ENCODE measurements around the gene NBAS.

Gene NBAS

DNA sequence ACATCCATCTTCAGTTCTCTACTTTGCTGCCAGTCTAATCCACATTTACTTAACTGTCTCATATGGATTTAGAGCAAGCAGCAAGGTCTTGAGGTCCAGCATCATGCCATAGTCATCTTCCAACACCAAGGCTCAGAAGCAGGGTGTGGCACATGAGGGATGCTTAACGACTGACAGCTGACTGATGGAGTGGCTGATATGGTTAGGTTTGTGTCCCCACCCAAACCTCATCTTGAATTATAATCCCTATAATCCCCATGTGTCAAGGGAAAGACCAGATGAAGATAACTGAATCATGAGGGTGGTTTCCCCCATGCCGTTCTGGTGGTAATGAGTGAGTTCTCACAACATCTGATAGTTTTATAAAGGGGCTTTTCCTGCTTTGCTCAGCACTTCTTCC is 257.3 kb downstream of the NBAS start:
- TF ChIP-seq MYC (IDR thresholded peaks at IDR 0.05; ENCODE audit: low read depth, low read length) = no peak
- no peak for TF ChIP-seq POLR2A (IDR thresholded peaks at IDR 0.05; ENCODE audit: extremely low read depth, insufficient read length)
- TF ChIP-seq, protein P1, sequence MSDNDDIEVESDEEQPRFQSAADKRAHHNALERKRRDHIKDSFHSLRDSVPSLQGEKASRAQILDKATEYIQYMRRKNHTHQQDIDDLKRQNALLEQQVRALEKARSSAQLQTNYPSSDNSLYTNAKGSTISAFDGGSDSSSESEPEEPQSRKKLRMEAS (IDR thresholded peaks at IDR 0.05; ENCODE audit: low read depth, low read length) = no peak
- TF ChIP-seq, protein P2, sequence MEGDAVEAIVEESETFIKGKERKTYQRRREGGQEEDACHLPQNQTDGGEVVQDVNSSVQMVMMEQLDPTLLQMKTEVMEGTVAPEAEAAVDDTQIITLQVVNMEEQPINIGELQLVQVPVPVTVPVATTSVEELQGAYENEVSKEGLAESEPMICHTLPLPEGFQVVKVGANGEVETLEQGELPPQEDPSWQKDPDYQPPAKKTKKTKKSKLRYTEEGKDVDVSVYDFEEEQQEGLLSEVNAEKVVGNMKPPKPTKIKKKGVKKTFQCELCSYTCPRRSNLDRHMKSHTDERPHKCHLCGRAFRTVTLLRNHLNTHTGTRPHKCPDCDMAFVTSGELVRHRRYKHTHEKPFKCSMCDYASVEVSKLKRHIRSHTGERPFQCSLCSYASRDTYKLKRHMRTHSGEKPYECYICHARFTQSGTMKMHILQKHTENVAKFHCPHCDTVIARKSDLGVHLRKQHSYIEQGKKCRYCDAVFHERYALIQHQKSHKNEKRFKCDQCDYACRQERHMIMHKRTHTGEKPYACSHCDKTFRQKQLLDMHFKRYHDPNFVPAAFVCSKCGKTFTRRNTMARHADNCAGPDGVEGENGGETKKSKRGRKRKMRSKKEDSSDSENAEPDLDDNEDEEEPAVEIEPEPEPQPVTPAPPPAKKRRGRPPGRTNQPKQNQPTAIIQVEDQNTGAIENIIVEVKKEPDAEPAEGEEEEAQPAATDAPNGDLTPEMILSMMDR (IDR thresholded peaks at IDR 0.05; ENCODE audit: low read depth, low read length) = no peak
- no peak for DNase-seq (ENCODE audit: low read depth)
- H3K4me3 ChIP-seq (ENCODE audit: low read depth, low read length) = no peak overlapping the region

DNA sequence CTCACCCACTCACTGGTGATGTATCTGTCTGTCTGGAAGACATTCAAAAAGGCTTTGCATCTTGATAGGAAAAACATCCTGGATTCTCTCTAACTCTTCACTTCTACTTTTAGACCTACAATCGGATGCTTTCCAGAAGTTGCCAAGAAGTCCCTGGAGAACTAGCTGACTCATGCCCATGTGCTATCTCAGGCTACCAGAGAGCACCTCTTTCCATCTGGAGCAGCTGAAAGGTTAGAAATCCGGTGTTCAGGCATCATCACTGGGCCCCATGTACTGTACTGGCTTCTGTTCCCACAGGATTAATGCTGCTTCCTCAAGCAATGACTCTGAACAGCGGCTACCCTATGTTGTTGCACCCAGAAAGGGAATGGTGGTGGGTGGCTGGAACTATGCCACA is 259.0 kb downstream of the NBAS start:
- TF ChIP-seq, protein P2 (IDR thresholded peaks at IDR 0.05; ENCODE audit: low read depth, low read length) = no peak
- TF ChIP-seq MYC (IDR thresholded peaks at IDR 0.05; ENCODE audit: low read depth, low read length) = no peak
- TF ChIP-seq, protein P1 (IDR thresholded peaks at IDR 0.05; ENCODE audit: low read depth, low read length) = no peak
- TF ChIP-seq POLR2A (IDR thresholded peaks at IDR 0.05; ENCODE audit: extremely low read depth, insufficient read length) = no peak
- H3K4me3 ChIP-seq (ENCODE audit: low read depth, low read length) = no peak overlapping the region
- DNase-seq (ENCODE audit: low read depth) = no peak

DNA sequence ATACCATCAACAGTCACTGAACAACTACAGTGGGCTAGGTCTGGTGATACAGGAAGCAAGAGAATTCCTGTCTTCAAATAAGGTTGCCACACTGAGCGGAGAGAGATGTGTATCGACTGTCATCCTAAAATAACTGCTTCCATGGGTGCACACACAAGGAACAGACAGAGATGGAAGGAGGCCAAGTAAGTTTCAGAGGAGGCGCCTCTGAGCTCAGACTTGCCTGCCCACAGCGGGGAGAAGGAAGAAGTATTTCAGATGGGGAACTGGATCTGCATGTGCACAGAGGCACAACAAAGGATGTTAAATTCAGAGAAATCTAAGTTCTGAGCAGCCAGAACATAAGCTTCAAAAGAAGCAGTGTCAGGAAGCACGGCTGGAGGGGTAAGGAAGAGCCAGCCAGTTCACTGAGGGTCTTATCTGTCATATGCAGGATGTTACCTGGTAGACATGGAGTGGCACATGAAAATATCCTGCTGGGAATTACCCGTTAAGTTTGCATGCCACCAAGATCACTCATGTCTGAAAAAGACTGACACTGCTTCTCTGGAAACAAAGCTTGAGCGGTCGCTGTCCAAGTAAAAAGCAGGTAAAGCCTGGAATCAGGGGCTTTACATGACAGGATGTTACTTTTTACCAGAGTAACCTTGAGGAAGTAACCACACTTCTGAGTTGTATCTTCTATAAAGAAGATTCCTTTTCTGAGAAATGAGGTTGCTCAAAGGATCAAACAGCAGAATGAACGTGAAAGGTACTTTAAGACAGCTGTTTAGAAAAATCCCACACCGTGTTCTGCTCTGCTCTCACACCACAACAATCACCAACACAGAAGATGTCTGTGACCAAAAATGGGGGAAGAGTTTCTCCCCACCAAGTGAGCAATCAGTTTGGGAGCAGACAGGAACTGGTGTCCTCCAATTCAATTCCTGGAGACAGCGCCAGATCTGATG is 260.2 kb downstream of the NBAS start:
- DNase-seq (ENCODE audit: low read depth) = no peak

DNA sequence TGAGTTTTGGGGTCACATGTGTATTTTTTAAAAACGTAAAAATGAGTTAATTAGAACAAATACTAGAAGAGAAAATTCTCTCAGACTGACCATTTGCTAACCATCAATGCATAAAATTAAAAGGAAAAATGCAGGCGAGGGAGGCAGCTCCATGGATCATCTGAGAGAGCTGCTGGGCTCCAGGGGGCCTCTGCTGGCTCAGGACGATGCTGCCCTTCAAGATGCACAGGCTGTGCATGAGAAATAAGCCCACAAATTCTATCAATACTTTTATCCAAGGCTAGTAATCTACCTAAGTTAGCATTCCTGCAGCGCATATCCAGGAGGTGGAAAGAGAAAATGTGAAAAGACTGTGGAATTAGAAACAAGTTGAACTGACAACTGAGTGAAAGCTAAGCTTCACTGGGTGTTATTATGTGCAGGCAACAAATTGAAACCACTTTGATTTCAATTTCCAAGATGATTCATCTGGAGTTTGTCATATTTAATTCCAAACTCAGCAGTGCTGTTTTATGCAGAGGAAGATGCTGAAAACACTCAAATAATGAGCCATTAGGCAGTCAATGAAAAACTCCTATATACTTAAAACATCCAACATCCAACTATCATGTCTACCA is 261.1 kb downstream of the NBAS start:
- H3K4me3 ChIP-seq (ENCODE audit: low read depth, low read length) = no peak overlapping the region
- DNase-seq (ENCODE audit: low read depth) = no peak
- TF ChIP-seq MYC (IDR thresholded peaks at IDR 0.05; ENCODE audit: low read depth, low read length) (no peak), POLR2A (IDR thresholded peaks at IDR 0.05; ENCODE audit: extremely low read depth, insufficient read length) (no peak)
- TF ChIP-seq, protein P2 (IDR thresholded peaks at IDR 0.05; ENCODE audit: low read depth, low read length) = no peak
- TF ChIP-seq, protein P1 (IDR thresholded peaks at IDR 0.05; ENCODE audit: low read depth, low read length) = no peak

More for the DNA sequence above, 260.2 kb downstream of the NBAS start:
- H3K4me3 ChIP-seq (ENCODE audit: low read depth, low read length) = no peak overlapping the region
- TF ChIP-seq, protein P1 (IDR thresholded peaks at IDR 0.05; ENCODE audit: low read depth, low read length) = no peak
- no peak for TF ChIP-seq MYC (IDR thresholded peaks at IDR 0.05; ENCODE audit: low read depth, low read length)

DNA sequence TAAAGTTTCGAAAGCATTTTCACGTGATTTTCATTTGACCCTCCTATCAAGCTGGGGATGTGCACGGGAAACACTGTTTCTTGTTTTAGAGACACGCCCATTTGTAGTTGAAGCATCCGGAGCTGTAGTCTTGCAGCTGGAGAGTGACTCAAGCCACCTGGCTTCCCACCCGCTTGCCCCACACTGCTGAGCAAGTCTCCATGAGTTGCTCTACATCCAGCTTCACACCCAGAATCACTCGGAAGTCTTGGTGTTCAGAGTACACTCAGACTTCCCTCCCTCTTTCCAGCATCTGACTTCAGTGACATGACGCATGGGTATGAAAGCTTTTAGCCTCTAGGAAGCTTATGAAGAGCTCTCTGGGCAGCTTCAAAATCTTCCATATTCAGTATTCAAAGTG is 262.4 kb downstream of the NBAS start:
- no peak for DNase-seq (ENCODE audit: low read depth)
- TF ChIP-seq, protein P1 (IDR thresholded peaks at IDR 0.05; ENCODE audit: low read depth, low read length) = no peak
- TF ChIP-seq, protein P2 (IDR thresholded peaks at IDR 0.05; ENCODE audit: low read depth, low read length) = no peak
- no peak for TF ChIP-seq POLR2A (IDR thresholded peaks at IDR 0.05; ENCODE audit: extremely low read depth, insufficient read length)
- TF ChIP-seq MYC (IDR thresholded peaks at IDR 0.05; ENCODE audit: low read depth, low read length) = no peak
- H3K4me3 ChIP-seq (ENCODE audit: low read depth, low read length) = no peak overlapping the region
